NCI-H345 treated with DMSO at 0.1 percent for 48 hours (cell line): ENCODE measurements around the gene GFOD1.
"Not testable (repeated sequence)": the region's sequence is repeated elsewhere in the genome, so short reads cannot be mapped to it uniquely, and the experiment has no call there.

ENCODE experiments used
- DNase-seq: peaks from one replicate; lab custom pipeline; 2025; ENCODE audit not compliant: unreplicated experiment; lab: John Stamatoyannopoulos, UW

The GFOD1 gene

DNA sequence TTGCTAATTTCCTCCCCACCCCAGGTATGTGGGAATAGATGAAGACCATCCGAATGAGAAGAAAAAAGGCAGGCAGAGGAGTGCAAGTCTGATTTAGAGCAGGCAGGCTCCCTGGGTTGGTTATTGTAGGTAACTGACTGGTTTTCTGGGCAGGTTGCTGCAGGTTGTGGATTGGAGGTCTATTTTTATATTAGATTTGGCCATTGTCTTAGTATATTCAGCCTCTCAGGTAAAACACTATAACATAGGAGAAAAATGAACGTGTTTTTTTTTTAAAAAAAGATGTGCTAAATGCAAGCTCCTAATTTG is 158.6 kb downstream of the GFOD1 start:
- no peak for DNase-seq

GRCh38 chr6:13328076-13328874 is 159.1 kb downstream of the GFOD1 start, which contains the start of gene TBC1D7:
Gene TBC1D7, minus strand, starts transcription at chr6:13328537. Its CDS starts 1,639 bp downstream, at chr6:13326898.
- DNase-seq, result peak; percentile 42

GRCh38 chr6:13327691-13328075 is 159.7 kb downstream of the GFOD1 start:
- DNase-seq, result no peak

DNA sequence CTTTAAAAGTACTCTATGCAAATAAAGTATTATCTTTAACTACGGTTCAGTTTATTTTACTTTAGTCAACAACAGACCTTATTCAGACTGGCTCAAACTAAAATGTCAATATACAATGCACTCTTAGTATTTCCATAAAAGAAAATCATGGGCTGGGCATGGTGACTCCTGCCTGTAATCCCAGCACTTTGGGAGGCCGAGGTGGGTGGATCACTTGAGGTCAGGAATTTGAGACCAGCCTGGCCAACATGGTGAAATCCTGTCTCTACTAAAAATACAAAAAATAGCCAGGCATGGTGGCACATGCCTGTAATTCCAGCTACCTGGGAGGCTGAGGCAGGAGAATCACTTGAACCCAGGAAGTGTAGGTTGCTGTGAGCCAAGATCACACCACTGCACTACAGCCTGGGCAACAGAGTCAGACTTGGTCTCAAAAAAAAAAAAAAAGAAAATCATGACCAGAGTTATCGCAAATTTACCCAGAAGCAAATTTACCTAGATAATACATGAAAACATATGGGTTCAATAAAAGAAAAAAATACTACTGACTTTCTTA is 161.3 kb downstream of the GFOD1 start:
- DNase-seq, result not testable (repeated sequence)

GRCh38 chr6:13319891-13320564 is 167.4 kb downstream of the GFOD1 start:
- DNase-seq, result no peak

DNA sequence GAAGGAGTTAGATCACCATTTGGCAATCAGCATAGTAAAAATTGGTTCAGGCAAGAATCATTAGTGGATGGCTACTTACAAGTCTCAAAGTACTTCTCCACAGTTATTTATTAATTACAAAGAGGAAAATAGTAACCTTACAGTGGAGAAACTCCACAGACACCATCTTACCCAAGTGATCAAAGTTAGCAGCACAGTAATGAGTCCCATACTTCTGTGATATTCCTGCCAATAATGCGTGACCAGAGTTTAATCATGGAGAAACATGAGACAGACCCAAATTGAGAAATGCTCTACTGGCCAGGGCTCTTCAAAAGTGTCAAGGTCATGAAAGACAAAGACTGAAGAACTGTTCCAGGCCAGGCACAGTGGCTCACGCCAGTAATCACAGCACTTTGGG is 168.6 kb downstream of the GFOD1 start:
- DNase-seq, result no peak

DNA sequence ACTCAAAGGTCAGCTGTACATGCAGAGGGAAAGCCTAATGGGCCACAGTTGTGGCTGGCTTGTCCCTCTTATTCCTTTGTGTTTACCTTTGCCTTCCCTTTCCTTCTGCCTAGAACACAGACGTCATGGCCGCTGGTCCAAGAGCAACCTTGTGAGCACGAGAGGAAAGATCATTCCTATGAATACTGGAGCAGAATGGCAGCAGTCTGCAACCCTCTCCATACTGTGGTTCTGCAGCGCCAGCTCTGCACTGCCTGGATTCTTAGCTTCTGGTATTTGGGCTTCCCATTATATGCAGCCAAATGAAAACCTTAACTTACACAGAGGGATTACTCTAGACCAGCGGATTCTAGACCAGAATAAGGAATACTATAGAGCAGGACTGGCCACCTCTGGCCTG is 171.5 kb downstream of the GFOD1 start:
- no peak for DNase-seq

GRCh38 chr6:13314806-13315205 is 172.6 kb downstream of the GFOD1 start:
- no peak for DNase-seq

GRCh38 chr6:13311155-13311554 is 176.2 kb downstream of the GFOD1 start:
- no peak for DNase-seq

DNA sequence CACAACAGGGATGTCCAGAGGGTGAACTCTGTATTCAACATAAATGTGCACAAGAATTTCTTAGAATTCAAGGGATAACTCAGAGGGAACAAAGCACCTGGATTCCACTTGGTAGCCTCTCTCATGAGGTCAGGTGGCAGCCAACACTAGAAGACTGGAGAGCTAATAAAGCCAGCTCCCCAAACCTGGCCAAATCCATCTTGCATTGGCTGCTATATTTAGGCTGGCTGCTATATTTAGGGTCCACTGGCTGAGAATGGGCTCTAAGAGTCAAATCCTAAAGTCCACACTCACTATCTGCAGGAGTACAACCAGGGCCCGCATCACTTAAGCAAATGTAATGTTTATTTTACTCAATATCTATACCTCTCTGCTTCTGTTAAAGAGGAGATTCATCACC is 179.1 kb downstream of the GFOD1 start:
- DNase-seq, result no peak
